Measurements from ENCODE around the gene CTIF. TPM values are rescaled to one million over a fixed set of nuclear protein-coding genes. Genes with fewer than 3 reads are reported as not detected.

CTIF gene
- total and polyA plus RNA-seq, 12 donors = 20.5 to 159 (median 57.0) TPM

DNA sequence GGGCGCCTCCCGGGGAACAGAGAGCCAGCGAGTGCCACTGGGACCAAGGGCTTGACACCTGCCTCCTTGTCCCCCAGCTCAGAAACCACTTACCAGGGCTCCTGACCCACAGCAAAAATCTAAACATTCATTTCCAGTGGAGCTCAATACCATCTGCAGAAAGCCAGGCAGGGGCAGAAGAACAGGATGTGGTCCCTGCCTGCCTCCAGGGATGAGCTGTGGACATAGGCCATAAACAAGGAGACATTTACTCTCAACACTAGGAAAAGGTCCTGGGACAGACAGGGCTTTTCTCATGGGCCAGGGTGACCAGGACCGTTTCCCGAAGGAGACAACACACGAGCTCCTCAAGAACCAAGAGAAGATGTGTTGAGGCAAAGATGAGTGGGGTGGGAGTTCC lies 203.0 kb downstream of the CTIF start:
- H3K4me1 ChIP-seq (replicated peaks in 1 of 2) = peaks cover 3 to 16% of the 10 kb centered on the region in 2 donors
- no peak overlapping the region for H3K4me3 ChIP-seq
- DNase-seq = no peak
- peak overlapping the region in 2 of 5 donors; percentile 44 to 50 for H3K27ac ChIP-seq
- 86 to 96% (median 94%) methylated on average over 6 of the region's 6 CpGs for WGBS, 4 donors
- H3K36me3 ChIP-seq (replicated peaks in 1 of 2) = no peaks in the 10 kb centered on the region
- no peak for TF ChIP-seq POLR2A (IDR thresholded peaks at IDR 0.05)
- TF ChIP-seq, protein P1, sequence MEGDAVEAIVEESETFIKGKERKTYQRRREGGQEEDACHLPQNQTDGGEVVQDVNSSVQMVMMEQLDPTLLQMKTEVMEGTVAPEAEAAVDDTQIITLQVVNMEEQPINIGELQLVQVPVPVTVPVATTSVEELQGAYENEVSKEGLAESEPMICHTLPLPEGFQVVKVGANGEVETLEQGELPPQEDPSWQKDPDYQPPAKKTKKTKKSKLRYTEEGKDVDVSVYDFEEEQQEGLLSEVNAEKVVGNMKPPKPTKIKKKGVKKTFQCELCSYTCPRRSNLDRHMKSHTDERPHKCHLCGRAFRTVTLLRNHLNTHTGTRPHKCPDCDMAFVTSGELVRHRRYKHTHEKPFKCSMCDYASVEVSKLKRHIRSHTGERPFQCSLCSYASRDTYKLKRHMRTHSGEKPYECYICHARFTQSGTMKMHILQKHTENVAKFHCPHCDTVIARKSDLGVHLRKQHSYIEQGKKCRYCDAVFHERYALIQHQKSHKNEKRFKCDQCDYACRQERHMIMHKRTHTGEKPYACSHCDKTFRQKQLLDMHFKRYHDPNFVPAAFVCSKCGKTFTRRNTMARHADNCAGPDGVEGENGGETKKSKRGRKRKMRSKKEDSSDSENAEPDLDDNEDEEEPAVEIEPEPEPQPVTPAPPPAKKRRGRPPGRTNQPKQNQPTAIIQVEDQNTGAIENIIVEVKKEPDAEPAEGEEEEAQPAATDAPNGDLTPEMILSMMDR (IDR thresholded peaks at IDR 0.05) = no peak
- intact Hi-C loops (cut with DNase I) = no loop called here
- no peaks in the 10 kb centered on the region for H3K9me3 ChIP-seq (replicated peaks in 1 of 3)
- H3K27me3 ChIP-seq = no peaks in the 10 kb centered on the region

DNA sequence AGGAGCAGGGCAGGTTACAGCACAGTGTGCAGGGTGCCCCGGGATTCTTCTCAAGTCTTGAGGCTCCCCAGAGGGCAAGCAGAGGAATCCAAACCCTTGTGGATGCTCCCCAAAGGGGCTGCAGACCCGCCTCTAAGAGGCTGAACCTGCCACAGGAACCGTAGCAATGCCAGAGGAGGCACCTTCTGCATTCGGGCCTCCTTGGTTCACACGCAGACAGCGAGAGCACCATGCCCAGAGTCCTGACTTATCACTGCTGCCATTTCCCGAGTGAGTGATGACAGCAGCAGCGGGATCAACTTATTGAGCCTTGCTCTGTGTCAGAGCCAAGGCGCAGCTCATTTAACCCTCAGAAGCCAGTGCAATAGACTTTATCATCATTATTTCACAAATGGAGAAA lies 203.5 kb downstream of the CTIF start:
- intact Hi-C loops (cut with DNase I) = no loop called here

DNA sequence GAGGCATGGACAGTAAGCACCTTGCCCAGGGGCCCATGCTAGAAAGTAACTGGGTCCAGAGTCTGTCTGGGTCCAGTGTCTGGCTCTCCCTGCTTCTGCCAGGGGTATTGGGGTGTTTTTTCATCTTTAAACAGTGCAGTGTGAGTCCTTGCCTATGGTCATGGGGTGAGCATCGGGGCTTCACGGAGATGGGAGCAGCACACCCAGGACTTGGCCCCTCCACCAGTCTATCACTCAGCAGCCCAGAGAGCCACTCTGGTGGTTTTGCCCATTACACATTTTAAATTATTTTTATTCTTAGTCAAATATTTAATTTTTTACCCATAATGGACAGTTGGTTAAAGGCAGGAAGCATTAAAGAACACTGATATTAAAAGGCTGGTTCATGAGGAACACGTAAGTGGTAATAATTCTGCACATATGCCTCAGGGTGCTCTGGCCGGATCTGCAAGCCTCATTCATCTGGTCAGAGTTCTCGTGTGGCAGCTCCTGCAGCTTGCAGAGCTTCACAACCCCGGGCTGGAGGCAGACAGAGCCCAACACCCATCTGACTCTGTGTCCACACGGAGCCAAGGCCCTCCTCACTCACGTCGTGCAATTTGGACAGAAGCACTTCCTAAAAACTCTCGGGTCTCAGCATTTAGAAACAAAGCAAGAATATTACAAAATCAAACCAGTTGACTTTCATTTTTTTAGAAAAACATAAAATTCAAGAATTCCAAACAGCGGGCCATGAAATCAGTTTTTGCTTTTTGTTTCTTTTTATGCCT lies 204.1 kb downstream of the CTIF start:
- no peak for TF ChIP-seq POLR2A (IDR thresholded peaks at IDR 0.05)
- TF ChIP-seq, protein P1 (IDR thresholded peaks at IDR 0.05) = no peak
- 42 to 70% (median 58%) methylated on average over 11 of the region's 11 CpGs for WGBS, 4 donors
- Histone ChIP-seq H3K4me1 (replicated peaks in 1 of 2) (peaks cover 3 to 16% of the 10 kb centered on the region in 2 donors), H3K4me3 (no peak overlapping the region), H3K27ac (peak overlapping the region in 2 of 5 donors; percentile 44 to 50), H3K36me3 (replicated peaks in 1 of 2) (no peaks in the 10 kb centered on the region), H3K9me3 (replicated peaks in 1 of 3) (no peaks in the 10 kb centered on the region), H3K27me3 (no peaks in the 10 kb centered on the region)
- intact Hi-C loops (cut with DNase I) = no loop called here
- peak; percentile 50 to 93 (median 58) for DNase-seq

More for the DNA sequence above, 203.5 kb downstream of the CTIF start:
- Histone ChIP-seq H3K27me3 (no peaks in the 10 kb centered on the region), H3K27ac (peak overlapping the region in 2 of 5 donors; percentile 44 to 50), H3K4me1 (replicated peaks in 1 of 2) (peaks cover 3 to 16% of the 10 kb centered on the region in 2 donors), H3K9me3 (replicated peaks in 1 of 3) (no peaks in the 10 kb centered on the region), H3K4me3 (no peak overlapping the region), H3K36me3 (replicated peaks in 1 of 2) (no peaks in the 10 kb centered on the region)
- TF ChIP-seq, protein P1 (IDR thresholded peaks at IDR 0.05) = no peak
- TF ChIP-seq POLR2A (IDR thresholded peaks at IDR 0.05) = no peak
- WGBS, 4 donors = 75 to 90% (median 83%) methylated on average over 1 to 9 of the region's 9 CpGs
- no peak for DNase-seq

DNA sequence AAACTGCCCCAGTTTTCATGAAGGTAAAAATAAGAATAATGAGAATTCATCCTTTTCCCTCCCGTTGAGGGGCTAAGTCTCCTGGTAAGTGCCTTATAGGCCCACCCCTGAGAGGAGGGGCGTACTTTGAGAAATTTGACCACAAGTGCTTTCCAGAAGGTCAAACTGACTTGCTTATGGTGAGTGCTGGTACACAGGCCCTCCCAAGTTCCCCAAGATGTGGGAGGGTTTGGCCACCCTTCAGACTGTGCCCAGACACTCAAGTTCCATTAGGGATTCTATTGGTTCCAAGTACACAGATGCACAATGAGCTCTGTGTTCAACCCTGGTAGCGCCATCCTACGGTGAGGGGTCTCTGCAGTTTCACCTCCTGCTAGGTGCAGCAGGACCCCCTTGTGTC lies 205.1 kb downstream of the CTIF start:
- no peak for TF ChIP-seq POLR2A (IDR thresholded peaks at IDR 0.05)
- TF ChIP-seq, protein P1 (IDR thresholded peaks at IDR 0.05) = no peak
- Histone ChIP-seq H3K27me3 (no peaks in the 10 kb centered on the region), H3K27ac (peak overlapping the region in 3 of 5 donors; percentile 10 to 51 (median 44)), H3K4me3 (no peak overlapping the region), H3K36me3 (replicated peaks in 1 of 2) (no peaks in the 10 kb centered on the region), H3K9me3 (replicated peaks in 1 of 3) (no peaks in the 10 kb centered on the region), H3K4me1 (replicated peaks in 1 of 2) (peaks cover 3 to 16% of the 10 kb centered on the region in 2 donors)
- 77 to 88% (median 85%) methylated on average over 4 of the region's 4 CpGs for WGBS, 4 donors
- intact Hi-C loops (cut with DNase I) = no loop called here
- DNase-seq = no peak
